Measurements from ENCODE around the gene TMC7. TPM values are rescaled to one million over a fixed set of nuclear protein-coding genes. Genes with fewer than 3 reads are reported as not detected.

TMC7 gene
- total RNA-seq, 4 donors from 2014 or later, result 0.11 to 0.94 (median 0.50) TPM; not detected in 1

- no peaks in the 10 kb centered on the region for H3K36me3 ChIP-seq
- H3K27ac ChIP-seq, result no peak overlapping the region
These were observed 109.1 kb downstream of the TMC7 start for GRCh38 chr16:19092653-19093410.

GRCh38 chr16:19093631-19094541 is 110.2 kb downstream of the TMC7 start:
- Histone ChIP-seq H3K27me3 (no peaks in the 10 kb centered on the region), H3K36me3 (no peaks in the 10 kb centered on the region), H3K4me3 (replicated peaks in 1 of 3) (no peak overlapping the region), H3K4me1 (no peaks in the 10 kb centered on the region), H3K27ac (no peak overlapping the region), H3K9me3 (no peaks in the 10 kb centered on the region)
- WGBS, 2 donors, result 78 to 83% methylated on average over 15 of the region's 15 CpGs
- DNase-seq, result no peak
- no peak for TF ChIP-seq POLR2A (IDR thresholded peaks at IDR 0.05)
- no peak for TF ChIP-seq CTCF (IDR thresholded peaks at IDR 0.05)
- intact Hi-C loops (cut with DNase I), result no loop called here

More at GRCh38 chr16:19092653-19093410, 109.1 kb downstream of the TMC7 start:
- no peaks in the 10 kb centered on the region for H3K4me1 ChIP-seq
- intact Hi-C loops (cut with DNase I), result no loop called here
- H3K9me3 ChIP-seq, result no peaks in the 10 kb centered on the region
- TF ChIP-seq CTCF (IDR thresholded peaks at IDR 0.05) (no peak), POLR2A (IDR thresholded peaks at IDR 0.05) (no peak)
- no peaks in the 10 kb centered on the region for H3K27me3 ChIP-seq
- WGBS, 2 donors, result 78 to 90% methylated on average over 2 of the region's 2 CpGs
- DNase-seq, result no peak
- H3K4me3 ChIP-seq (replicated peaks in 1 of 3), result no peak overlapping the region

- Histone ChIP-seq H3K4me3 (replicated peaks in 1 of 3) (no peak overlapping the region), H3K4me1 (no peaks in the 10 kb centered on the region), H3K36me3 (no peaks in the 10 kb centered on the region), H3K27ac (no peak overlapping the region), H3K27me3 (no peaks in the 10 kb centered on the region), H3K9me3 (no peaks in the 10 kb centered on the region)
- no peak for TF ChIP-seq CTCF (IDR thresholded peaks at IDR 0.05)
- no peak for TF ChIP-seq POLR2A (IDR thresholded peaks at IDR 0.05)
- intact Hi-C loops (cut with DNase I), result no loop called here
- 79 to 80% methylated on average over 11 of the region's 11 CpGs for WGBS, 2 donors
- DNase-seq, result no peak
These were observed 111.0 kb downstream of the TMC7 start for GRCh38 chr16:19094542-19095365.

GRCh38 chr16:19095654-19096053 is 111.9 kb downstream of the TMC7 start:
- H3K4me1 ChIP-seq, result no peaks in the 10 kb centered on the region
- TF ChIP-seq POLR2A (IDR thresholded peaks at IDR 0.05) (no peak), CTCF (IDR thresholded peaks at IDR 0.05) (no peak)
- no peaks in the 10 kb centered on the region for H3K9me3 ChIP-seq
- no peak for DNase-seq
- H3K27me3 ChIP-seq, result no peaks in the 10 kb centered on the region
- no peaks in the 10 kb centered on the region for H3K36me3 ChIP-seq
- intact Hi-C loops (cut with DNase I), result no loop called here
- WGBS, 2 donors, result 86 to 87% methylated on average over 5 of the region's 5 CpGs
- no peak overlapping the region for H3K4me3 ChIP-seq (replicated peaks in 1 of 3)
- no peak overlapping the region for H3K27ac ChIP-seq
